ENCODE results near the gene INPP4B.
"Not testable (repeated sequence)": the region's sequence is repeated elsewhere in the genome, so short reads cannot be mapped to it uniquely, and the experiment has no call there.

The INPP4B gene

GRCh38 chr4:142402900-142403299, 443.2 kb downstream of the INPP4B start:
- peaks cover 3% of the 10 kb centered on the region for H3K79me1 ChIP-seq (replicated peaks; ENCODE audit: low read length, poor library complexity, severe bottlenecking)
- H3K9me3 ChIP-seq (ENCODE audit: control insufficient read depth, low read length): no peaks in the 10 kb centered on the region
- peaks cover 3% of the 10 kb centered on the region for H3K4me1 ChIP-seq (ENCODE audit: control insufficient read depth, insufficient read depth, low read depth, low read length)
- no peaks in the 10 kb centered on the region for H3K36me3 ChIP-seq (ENCODE audit: control insufficient read depth in 1 of 2, insufficient read depth in 2 of 2, low read depth in 1 of 2, low read length in 2 of 2)
- no peak overlapping the region for H3K18ac ChIP-seq (ENCODE audit: low read depth in 1 of 2, low read length in 2 of 2)
- no peak overlapping the region for H3K23ac ChIP-seq (ENCODE audit: low read length in 2 of 2)
- no peaks in the 10 kb centered on the region for H3K27me3 ChIP-seq (ENCODE audit: control insufficient read depth in 1 of 2, insufficient read depth in 1 of 2, low read length in 2 of 2)
- no peak overlapping the region for H3K4me2 ChIP-seq (ENCODE audit: low read length, poor library complexity, severe bottlenecking)
- no peak overlapping the region for H2AFZ ChIP-seq (ENCODE audit: low read depth, low read length)
- H2BK5ac ChIP-seq (ENCODE audit: low read depth, low read length, poor library complexity, severe bottlenecking): no peak overlapping the region
- no peak overlapping the region for H2BK120ac ChIP-seq (ENCODE audit: low read depth, low read length)
- H3K14ac ChIP-seq (ENCODE audit: low read length in 2 of 2): no peak overlapping the region
- peak overlapping the region in 1 of 2 experiments; percentile 51 for H3K4me3 ChIP-seq (ENCODE audit: insufficient read depth in 1 of 2, low read depth in 1 of 2, low read length in 2 of 2)
- 88% methylated on average over 2 of the region's 2 CpGs for whole genome bisulfite sequencing
- H3K4ac ChIP-seq (ENCODE audit: low read depth in 1 of 2, low read length in 2 of 2): no peak overlapping the region
- H2BK15ac ChIP-seq (ENCODE audit: low read depth, poor library complexity, severe bottlenecking): no peak overlapping the region
- peak overlapping the region; percentile 11 for H3K27ac ChIP-seq (ENCODE audit: low read length, poor library complexity, severe bottlenecking)
- peak overlapping the region; percentile 61 for H2AK5ac ChIP-seq (ENCODE audit: low read length, severe bottlenecking)
- no peak overlapping the region for H2BK12ac ChIP-seq (ENCODE audit: low read length in 2 of 2)
- no peak for DNase-seq
- H4K8ac ChIP-seq (ENCODE audit: low read length): no peak overlapping the region
- peak overlapping the region; percentile 91 for H3K9ac ChIP-seq (ENCODE audit: low read length)
- no peak overlapping the region for H4K91ac ChIP-seq (ENCODE audit: low read length)

DNA sequence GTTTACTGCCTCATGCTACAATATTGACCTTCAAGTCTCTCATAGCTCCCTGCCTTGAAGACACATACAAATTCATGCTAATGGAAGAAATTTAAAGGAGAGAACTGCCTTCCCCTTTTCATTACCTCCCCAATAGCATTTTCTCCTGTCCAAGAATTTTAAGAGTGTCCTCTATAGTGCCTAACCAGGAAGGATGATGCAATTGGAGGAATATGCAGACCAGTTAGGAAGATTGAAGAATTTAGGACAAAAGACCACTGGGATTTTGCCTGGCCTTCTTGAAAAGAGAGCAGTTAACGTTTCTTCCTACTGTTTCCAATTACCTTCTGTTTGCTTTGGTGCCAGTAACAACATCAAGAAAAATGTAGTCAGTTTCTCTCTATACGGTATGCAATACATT, 443.9 kb downstream of the INPP4B start:
- peaks cover 3% of the 10 kb centered on the region for H3K4me1 ChIP-seq (ENCODE audit: control insufficient read depth, insufficient read depth, low read depth, low read length)
- H3K23ac ChIP-seq (ENCODE audit: low read length in 2 of 2): no peak overlapping the region
- DNase-seq: no peak
- peaks cover 3% of the 10 kb centered on the region for H3K79me1 ChIP-seq (replicated peaks; ENCODE audit: low read length, poor library complexity, severe bottlenecking)
- H2AFZ ChIP-seq (ENCODE audit: low read depth, low read length): no peak overlapping the region
- H2BK15ac ChIP-seq (ENCODE audit: low read depth, poor library complexity, severe bottlenecking): no peak overlapping the region
- no peak overlapping the region for H2BK120ac ChIP-seq (ENCODE audit: low read depth, low read length)
- no peak overlapping the region for H3K18ac ChIP-seq (ENCODE audit: low read depth in 1 of 2, low read length in 2 of 2)
- H4K8ac ChIP-seq (ENCODE audit: low read length): no peak overlapping the region
- H3K27ac ChIP-seq (ENCODE audit: low read length, poor library complexity, severe bottlenecking): no peak overlapping the region
- 73% methylated on average over 2 of the region's 2 CpGs for WGBS
- no peak overlapping the region for H3K9ac ChIP-seq (ENCODE audit: low read length)
- no peak overlapping the region for H3K14ac ChIP-seq (ENCODE audit: low read length in 2 of 2)
- H3K36me3 ChIP-seq (ENCODE audit: control insufficient read depth in 1 of 2, insufficient read depth in 2 of 2, low read depth in 1 of 2, low read length in 2 of 2): no peaks in the 10 kb centered on the region
- no peak overlapping the region for H3K4ac ChIP-seq (ENCODE audit: low read depth in 1 of 2, low read length in 2 of 2)
- no peaks in the 10 kb centered on the region for H3K9me3 ChIP-seq (ENCODE audit: control insufficient read depth, low read length)
- H3K4me2 ChIP-seq (ENCODE audit: low read length, poor library complexity, severe bottlenecking): no peak overlapping the region
- no peak overlapping the region for H2AK5ac ChIP-seq (ENCODE audit: low read length, severe bottlenecking)
- H4K91ac ChIP-seq (ENCODE audit: low read length): no peak overlapping the region
- H3K27me3 ChIP-seq (ENCODE audit: control insufficient read depth in 1 of 2, insufficient read depth in 1 of 2, low read length in 2 of 2): no peaks in the 10 kb centered on the region
- H2BK5ac ChIP-seq (ENCODE audit: low read depth, low read length, poor library complexity, severe bottlenecking): no peak overlapping the region
- no peak overlapping the region for H2BK12ac ChIP-seq (ENCODE audit: low read length in 2 of 2)
- peak overlapping the region in 1 of 2 experiments; percentile 12 for H3K4me3 ChIP-seq (ENCODE audit: insufficient read depth in 1 of 2, low read depth in 1 of 2, low read length in 2 of 2)

GRCh38 chr4:142397364-142397991, 448.6 kb downstream of the INPP4B start:
- not testable (repeated sequence) for H3K4me1 ChIP-seq (ENCODE audit: control insufficient read depth, insufficient read depth, low read depth, low read length); H2BK15ac ChIP-seq (ENCODE audit: low read depth, poor library complexity, severe bottlenecking); H3K9me3 ChIP-seq (ENCODE audit: control insufficient read depth, low read length); H3K79me1 ChIP-seq (replicated peaks; ENCODE audit: low read length, poor library complexity, severe bottlenecking); H2BK5ac ChIP-seq (ENCODE audit: low read depth, low read length, poor library complexity, severe bottlenecking); H3K27me3 ChIP-seq (ENCODE audit: control insufficient read depth in 1 of 2, insufficient read depth in 1 of 2, low read length in 2 of 2); H3K4ac ChIP-seq (ENCODE audit: low read depth in 1 of 2, low read length in 2 of 2); H3K18ac ChIP-seq (ENCODE audit: low read depth in 1 of 2, low read length in 2 of 2); H3K36me3 ChIP-seq (ENCODE audit: control insufficient read depth in 1 of 2, insufficient read depth in 2 of 2, low read depth in 1 of 2, low read length in 2 of 2); DNase-seq; H2AK5ac ChIP-seq (ENCODE audit: low read length, severe bottlenecking); H2BK120ac ChIP-seq (ENCODE audit: low read depth, low read length); H3K9ac ChIP-seq (ENCODE audit: low read length); H3K4me3 ChIP-seq (ENCODE audit: insufficient read depth in 1 of 2, low read depth in 1 of 2, low read length in 2 of 2); H2AFZ ChIP-seq (ENCODE audit: low read depth, low read length); H2BK12ac ChIP-seq (ENCODE audit: low read length in 2 of 2); H4K8ac ChIP-seq (ENCODE audit: low read length); H3K14ac ChIP-seq (ENCODE audit: low read length in 2 of 2); H3K23ac ChIP-seq (ENCODE audit: low read length in 2 of 2); H3K4me2 ChIP-seq (ENCODE audit: low read length, poor library complexity, severe bottlenecking); H4K91ac ChIP-seq (ENCODE audit: low read length)
- 82% methylated on average over 5 of the region's 16 CpGs for WGBS
- peak overlapping the region; percentile 85 for H3K27ac ChIP-seq (ENCODE audit: low read length, poor library complexity, severe bottlenecking)

- WGBS: 0% methylated on average over 1 of the region's 1 CpG
- Histone ChIP-seq H2AK5ac (ENCODE audit: low read length, severe bottlenecking) (no peak overlapping the region), H3K18ac (ENCODE audit: low read depth in 1 of 2, low read length in 2 of 2) (no peak overlapping the region), H3K23ac (ENCODE audit: low read length in 2 of 2) (no peak overlapping the region), H4K8ac (ENCODE audit: low read length) (no peak overlapping the region), H3K79me1 (replicated peaks; ENCODE audit: low read length, poor library complexity, severe bottlenecking) (peaks cover 9% of the 10 kb centered on the region), H3K27ac (ENCODE audit: low read length, poor library complexity, severe bottlenecking) (no peak overlapping the region), H3K9ac (ENCODE audit: low read length) (no peak overlapping the region), H2BK15ac (ENCODE audit: low read depth, poor library complexity, severe bottlenecking) (no peak overlapping the region), H4K91ac (ENCODE audit: low read length) (no peak overlapping the region), H3K9me3 (ENCODE audit: control insufficient read depth, low read length) (no peaks in the 10 kb centered on the region), H3K4me2 (ENCODE audit: low read length, poor library complexity, severe bottlenecking) (no peak overlapping the region), H3K27me3 (ENCODE audit: control insufficient read depth in 1 of 2, insufficient read depth in 1 of 2, low read length in 2 of 2) (no peaks in the 10 kb centered on the region), H2BK12ac (ENCODE audit: low read length in 2 of 2) (no peak overlapping the region), H3K4me3 (ENCODE audit: insufficient read depth in 1 of 2, low read depth in 1 of 2, low read length in 2 of 2) (no peak overlapping the region), H3K14ac (ENCODE audit: low read length in 2 of 2) (no peak overlapping the region), H3K36me3 (ENCODE audit: control insufficient read depth in 1 of 2, insufficient read depth in 2 of 2, low read depth in 1 of 2, low read length in 2 of 2) (no peaks in the 10 kb centered on the region), H2BK5ac (ENCODE audit: low read depth, low read length, poor library complexity, severe bottlenecking) (no peak overlapping the region), H3K4me1 (ENCODE audit: control insufficient read depth, insufficient read depth, low read depth, low read length) (no peaks in the 10 kb centered on the region), H2BK120ac (ENCODE audit: low read depth, low read length) (no peak overlapping the region), H2AFZ (ENCODE audit: low read depth, low read length) (no peak overlapping the region), H3K4ac (ENCODE audit: low read depth in 1 of 2, low read length in 2 of 2) (no peak overlapping the region)
- DNase-seq: peak; percentile 37
Observed at GRCh38 chr4:142396279-142396678, 449.8 kb downstream of the INPP4B start.

All from mesenchymal stem cell (in vitro differentiated cells and primary cell).